Adrenal gland (tissue), 12 donors: ENCODE measurements around the gene CCDC180. TPM values are rescaled to one million over a fixed set of nuclear protein-coding genes. Genes with fewer than 3 reads are reported as not detected.

Experiments
- DNase-seq, 7 donors: peaks; one replicate each; pipeline ENCODE4 v3.0.0-alpha.2; 2019 to 2020
- H3K27ac ChIP-seq, 5 donors: fragments of 200-600 bp; sonication (generic) in 4 of 5; 1 replicate in 3 of 5; 2 replicates in 2 of 5; pipeline versions ENCODE4 v1.5.1 to v1.8.0; 2016 to 2020; ENCODE audit warnings: mild to moderate bottlenecking in 1 of 5
- H3K27me3 ChIP-seq: fragments of 200-600 bp; 2 replicates; pipeline ENCODE4 v1.8.0; 2021
- H3K36me3 ChIP-seq, 2 donors: fragments of 200-600 bp; replicated peaks in 1 of 2; 1 replicate in 1 of 2; 2 replicates in 1 of 2; pipeline versions ENCODE4 v1.5.1 to v1.8.0; 2018 to 2022
- H3K4me1 ChIP-seq, 2 donors: fragments of 200-600 bp; replicated peaks in 1 of 2; 1 replicate in 1 of 2; 2 replicates in 1 of 2; pipeline versions ENCODE4 v1.5.1 to v1.8.0; 2018 to 2021
- H3K4me3 ChIP-seq, 4 donors: fragments of 200-600 bp; sonication (generic) in 3 of 4; one replicate each; pipeline ENCODE4 v1.5.1; 2016 to 2018
- H3K9me3 ChIP-seq, 3 donors: fragments of 200-600 bp; sonication (generic) in 1 of 3; replicated peaks in 1 of 3; 1 replicate in 2 of 3; 2 replicates in 1 of 3; pipeline versions ENCODE4 v1.5.1 to v1.8.0; 2016 to 2021
- CTCF ChIP-seq, 6 experiments: fragments of 450-650 bp in 4 of 6; fragments of 200-600 bp in 2 of 6; sonication (generic) in 1 of 6; IDR thresholded peaks; 1 replicate in 5 of 6; 2 replicates in 1 of 6; pipeline versions ENCODE4 v1.5.1 to v1.8.0; 2016 to 2021; ENCODE audit warnings: antibody characterized with exemption in 6 of 6, mild to moderate bottlenecking in 2 of 6, moderate library complexity in 1 of 6
- POLR2A ChIP-seq, 2 donors: fragments of 450-650 bp; IDR thresholded peaks; one replicate each; pipeline ENCODE4 v1.6.1; 2017; ENCODE audit warnings: antibody characterized with exemption in 2 of 2, mild to moderate bottlenecking in 2 of 2, moderate library complexity in 1 of 2
- WGBS, 4 donors: extraction: QIAGEN DNeasy Blood & Tissue Kit in 2 of 4; methylation state at CpG; one replicate each; pipeline versions ENCODE4 v1.1.5 to v1.1.7; 2013 to 2017; 5-methylcytosine and 5-hydroxymethylcytosine counted together
- intact Hi-C, 2 donors: fragments of 100-400 bp; cut with DNase I; formaldehyde crosslinking; loops; one replicate each; pipeline versions ENCODE4 v1.14.1 to v1.15.0; 2022 to 2023
- polyA plus RNA-seq, 3 donors: library from polyadenylated mRNA; stranded (reverse); fragments of 200-250 nt in 2 of 3; fragments of 350-450 nt in 1 of 3; fragmentation: Illumina TruSeq in 1 of 3; extraction: RNeasy Lipid Tissue Mini Kit (QIAGEN cat#74804) in 1 of 3; gene quantifications; one replicate each; pipeline ENCODE4 v1.2.3, GENCODE V29; 2013 to 2014
- total RNA-seq, 9 donors: library from RNA; depleted of rRNA in 4 of 9; stranded (reverse); fragments of >200 nt in 4 of 9; fragments of 120-200 nt in 1 of 9; fragmentation: NEBNext Ultra II Directional in 1 of 9; extraction: Animal tissue kit (Norgen Biotek cat#: 25700) in 1 of 9; gene quantifications; one replicate each; pipeline versions ENCODE4 v1.1.0 to v1.2.4, GENCODE V29; 2013 to 2023
- donor health status: healthy with polysubstance abuse.
- donor health status: Bipolar disorder and iron deficiency.
- donor health status: DM: yes; HTN: yes; CAD: no.
- donor health status: DM: no; HTN: no; CAD: no.
- donor health status: DM: no; HTN: no; CAD: no.
- donor health status: DM: yes; HTN: yes; CAD: no.

The CCDC180 gene
- total and polyA plus RNA-seq, 12 donors, result 1.2 to 18.4 (median 5.8) TPM

GRCh38 chr9:97318433-97318832 lies 11.0 kb downstream of the CCDC180 start:
- intact Hi-C loops, result no loop called here
- no peak for DNase-seq
- Histone ChIP-seq H3K36me3 (peaks cover 0 to 7% of the 10 kb centered on the region in 2 donors), H3K27me3 (no peaks in the 10 kb centered on the region), H3K27ac (no peak overlapping the region), H3K4me3 (no peak overlapping the region), H3K4me1 (no peaks in the 10 kb centered on the region), H3K9me3 (no peaks in the 10 kb centered on the region)
- no peak for TF ChIP-seq CTCF (IDR thresholded peaks at IDR 0.05)
- TF ChIP-seq POLR2A (IDR thresholded peaks at IDR 0.05), result no peak
- WGBS, 4 donors, result 90 to 93% (median 92%) methylated on average over 6 of the region's 6 CpGs

- H3K27me3 ChIP-seq, result no peaks in the 10 kb centered on the region
- intact Hi-C loops, result no loop called here
- no peak for DNase-seq
- H3K36me3 ChIP-seq, result peaks cover 0 to 7% of the 10 kb centered on the region in 2 donors
- H3K9me3 ChIP-seq, result no peaks in the 10 kb centered on the region
- no peak for TF ChIP-seq CTCF (IDR thresholded peaks at IDR 0.05)
- TF ChIP-seq POLR2A (IDR thresholded peaks at IDR 0.05), result no peak
- H3K27ac ChIP-seq, result no peak overlapping the region
- H3K4me1 ChIP-seq, result no peaks in the 10 kb centered on the region
- 64 to 84% (median 80%) methylated on average over 2 of the region's 2 CpGs for WGBS, 4 donors
- H3K4me3 ChIP-seq, result no peak overlapping the region
Measured at GRCh38 chr9:97319395-97319794, 11.9 kb downstream of the CCDC180 start.

GRCh38 chr9:97320080-97320642 lies 12.7 kb downstream of the CCDC180 start:
- no peak for DNase-seq
- intact Hi-C loops, result no loop called here
- Histone ChIP-seq H3K36me3 (peaks cover 0 to 7% of the 10 kb centered on the region in 2 donors), H3K9me3 (no peaks in the 10 kb centered on the region), H3K27me3 (no peaks in the 10 kb centered on the region), H3K27ac (no peak overlapping the region), H3K4me3 (no peak overlapping the region), H3K4me1 (no peaks in the 10 kb centered on the region)
- 89 to 98% (median 95%) methylated on average over 2 to 5 of the region's 5 CpGs for WGBS, 4 donors
- TF ChIP-seq CTCF (IDR thresholded peaks at IDR 0.05), result no peak

DNA sequence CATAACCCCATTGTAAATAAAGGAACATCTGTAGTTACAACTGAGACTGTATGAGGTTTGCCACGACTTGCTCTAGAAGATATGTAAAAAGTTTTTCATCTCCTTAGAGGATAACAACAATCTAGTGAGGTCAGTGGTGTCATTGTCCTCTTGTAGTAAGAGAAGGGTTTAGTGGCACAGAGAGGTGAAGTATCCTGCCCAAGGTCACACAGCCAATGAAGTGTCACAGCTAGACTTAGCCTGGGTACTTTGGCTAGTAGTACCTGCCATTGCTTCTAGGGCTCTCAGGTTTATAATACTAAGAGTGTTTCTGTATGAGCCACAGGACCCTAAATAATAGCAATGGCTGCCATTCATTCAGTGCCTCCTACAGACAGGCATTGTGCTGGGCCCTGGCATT lies 13.8 kb downstream of the CCDC180 start:
- TF ChIP-seq CTCF (IDR thresholded peaks at IDR 0.05) (no peak), POLR2A (IDR thresholded peaks at IDR 0.05) (no peak)
- no peaks in the 10 kb centered on the region for H3K27me3 ChIP-seq
- no peak overlapping the region for H3K27ac ChIP-seq
- intact Hi-C loops, result no loop called here
- H3K4me1 ChIP-seq, result no peaks in the 10 kb centered on the region
- no peaks in the 10 kb centered on the region for H3K9me3 ChIP-seq
- H3K4me3 ChIP-seq, result no peak overlapping the region
- H3K36me3 ChIP-seq, result peaks cover 0 to 7% of the 10 kb centered on the region in 2 donors
- DNase-seq, result no peak
- WGBS, 4 donors, result 81 to 96% (median 89%) methylated on average over 1 of the region's 1 CpG
